Activated CD8-positive, alpha-beta memory T cell treated with anti-CD3 and anti-CD28 coated beads for 36 hours (primary cell): Measurements from ENCODE around the gene TFIP11. TPM values are rescaled to one million over a fixed set of nuclear protein-coding genes. Genes with fewer than 3 reads are reported as not detected.

Source experiments
- CTCF ChIA-PET: fragments of 350-600 bp; sonication (Branson Sonifier 250); formaldehyde crosslinking; loops from one replicate; lab custom pipeline; 2021; ENCODE audit warnings: antibody characterized with exemption; lab: Charles Lee
- POLR2A ChIA-PET: fragments of 350-600 bp; sonication (Branson Sonifier 250); formaldehyde crosslinking; loops from one replicate; lab custom pipeline; 2021; ENCODE audit warnings: antibody characterized with exemption; lab: Charles Lee
- total RNA-seq, 2 experiments: library from RNA; stranded (reverse); gene quantifications; one replicate each; pipeline ENCODE4 v1.2.3, GENCODE V29; 2021

The TFIP11 gene
- total RNA-seq, 2 experiments from 2014 or later, result 46.4 to 48.6 TPM

DNA sequence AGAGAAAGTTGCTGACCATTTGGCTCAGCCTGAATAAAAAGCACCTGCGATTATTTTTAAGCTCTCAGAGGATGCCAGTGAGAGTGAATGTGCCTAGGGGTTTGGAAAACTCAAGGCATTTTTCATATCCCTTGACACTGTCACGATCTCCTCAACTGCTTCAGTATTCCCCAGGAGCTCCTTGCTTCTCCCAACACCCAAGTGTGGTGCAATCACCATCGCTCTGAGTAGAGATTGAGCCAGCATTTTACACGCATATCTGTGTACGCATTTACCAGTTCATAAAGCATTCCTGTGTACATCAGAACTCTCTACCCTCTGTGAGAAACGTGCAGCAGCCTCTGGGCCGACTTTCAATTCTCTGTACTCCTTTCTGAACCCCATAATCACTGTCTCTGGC lies 27.3 kb downstream of the TFIP11 start:
- POLR2A ChIA-PET, result interaction anchor here (1.0 to 2.7 kb wide), 4 partner anchors 8 to 187 kb away, joined by 4 to 13 read pairs (median 6); no protein-coding TSS in a partner anchor
- CTCF ChIA-PET, result interaction anchor here (1.5 to 2.9 kb wide), 4 partner anchors 18 to 181 kb away, joined by 3 to 17 read pairs (median 5); no protein-coding TSS in a partner anchor

DNA sequence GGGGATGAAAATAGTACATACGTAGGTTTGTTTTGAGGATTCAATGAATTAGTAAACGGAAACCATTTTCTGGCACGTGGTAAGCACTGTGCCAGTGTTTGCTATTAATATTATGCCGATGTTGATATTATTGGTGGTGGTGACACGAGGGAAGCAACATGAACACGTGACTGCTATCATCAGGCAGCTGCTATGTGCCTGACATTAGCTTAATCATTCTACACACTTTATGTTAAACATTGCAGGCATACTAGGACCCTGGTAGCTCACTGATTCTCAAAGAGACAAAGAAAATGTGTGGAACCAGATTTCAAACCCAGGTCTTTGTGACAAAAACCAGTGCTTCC lies 27.9 kb downstream of the TFIP11 start:
- ChIA-PET POLR2A (interaction anchor here (1.0 to 3.4 kb wide), 8 partner anchors 8 to 187 kb away, joined by 3 to 18 read pairs (median 5); no protein-coding TSS in a partner anchor), CTCF (interaction anchor here (0.7 to 4.1 kb wide), 9 partner anchors 16 to 182 kb away, joined by 3 to 17 read pairs (median 4); partner anchors contain the start of genes ASPHD2 and MIAT)

DNA sequence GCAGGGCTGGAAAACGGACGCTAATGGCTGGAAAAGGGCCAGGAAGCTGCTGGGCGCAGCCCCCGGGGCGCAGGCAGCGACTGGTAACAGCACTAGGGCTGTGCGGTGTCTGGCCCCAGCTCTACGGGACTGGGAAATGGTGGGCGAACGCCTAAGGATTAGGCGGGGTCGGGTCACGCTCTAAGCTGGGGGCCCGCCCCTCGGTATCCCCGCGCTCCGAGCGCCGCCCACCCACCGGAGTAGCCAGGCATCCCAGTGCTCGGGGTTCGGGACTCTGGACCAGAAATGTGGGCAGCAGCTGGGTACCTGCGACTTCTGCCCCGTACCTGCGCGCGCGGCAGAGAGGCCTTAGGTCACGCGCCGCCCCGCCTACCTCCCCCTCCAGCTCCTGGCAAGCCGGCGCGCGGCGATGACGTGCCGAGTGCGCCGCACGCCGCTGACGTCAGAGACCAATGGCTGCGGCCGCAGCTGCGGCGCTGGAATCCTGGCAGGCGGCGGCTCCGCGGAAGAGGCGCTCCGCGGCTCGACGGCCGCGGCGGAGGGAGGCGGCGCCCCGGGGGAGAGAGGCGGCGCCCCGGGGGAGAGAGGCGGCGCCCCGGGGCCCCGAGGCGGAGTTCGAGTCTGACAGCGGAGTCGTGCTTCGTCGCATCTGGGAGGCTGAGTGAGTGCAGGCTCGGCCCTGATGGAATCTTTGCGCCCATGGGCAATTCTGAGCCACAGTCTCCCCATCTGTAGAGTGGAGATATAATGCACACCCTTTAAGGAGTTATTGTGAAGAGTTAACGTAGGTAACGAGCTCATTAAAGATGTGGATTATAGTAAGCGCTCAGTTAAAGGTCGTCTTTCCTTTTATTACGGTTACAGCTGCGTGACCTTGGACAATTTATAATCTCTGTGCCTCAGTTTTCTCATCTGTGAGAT lies 28.6 kb downstream of the TFIP11 start, which contains the start of the genes HPS4 and SRRD:
Gene HPS4, minus strand, starts transcription at position 345 of the 921 bp plus-strand sequence. CDS start 2,021 bp downstream, outside the sequence.
Gene SRRD, plus strand, starts transcription at position 439 of the 921 bp plus-strand sequence. Its CDS starts 14 bp downstream, at position 453.
- CTCF ChIA-PET, result interaction anchor here (0.6 to 4.1 kb wide), 11 partner anchors 10 to 182 kb away, joined by 3 to 17 read pairs (median 3); partner anchors contain the start of genes ASPHD2 and MIAT
- POLR2A ChIA-PET, result interaction anchor here (0.6 to 3.4 kb wide), 12 partner anchors 9 to 190 kb away, joined by 3 to 18 read pairs (median 4); no protein-coding TSS in a partner anchor

DNA sequence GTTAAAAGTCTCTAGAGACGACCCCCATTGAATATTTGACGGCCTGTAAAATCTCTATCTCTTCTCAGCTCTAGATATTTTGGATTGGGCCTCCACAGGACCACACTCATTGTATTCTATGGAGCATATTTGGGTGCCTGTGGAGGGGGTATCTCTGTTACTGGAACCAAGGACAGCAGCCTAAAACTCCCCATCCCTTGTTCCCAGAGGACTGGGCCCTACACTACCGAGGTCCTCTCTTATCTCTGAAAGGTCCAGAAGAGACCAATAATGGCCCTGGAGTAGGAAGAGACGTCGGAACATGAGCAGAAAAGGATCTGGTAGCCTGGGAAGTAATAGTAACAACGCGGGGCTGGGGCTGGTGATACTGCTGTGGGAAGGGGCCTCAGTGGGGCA lies 29.2 kb downstream of the TFIP11 start:
- CTCF ChIA-PET, result interaction anchor here (0.6 to 4.1 kb wide), 7 partner anchors 9 to 118 kb away, joined by 3 to 17 read pairs (median 3); partner anchors contain the start of gene ASPHD2
- POLR2A ChIA-PET, result interaction anchor here (0.6 to 3.4 kb wide), 11 partner anchors 9 to 191 kb away, joined by 3 to 18 read pairs (median 4); no protein-coding TSS in a partner anchor

DNA sequence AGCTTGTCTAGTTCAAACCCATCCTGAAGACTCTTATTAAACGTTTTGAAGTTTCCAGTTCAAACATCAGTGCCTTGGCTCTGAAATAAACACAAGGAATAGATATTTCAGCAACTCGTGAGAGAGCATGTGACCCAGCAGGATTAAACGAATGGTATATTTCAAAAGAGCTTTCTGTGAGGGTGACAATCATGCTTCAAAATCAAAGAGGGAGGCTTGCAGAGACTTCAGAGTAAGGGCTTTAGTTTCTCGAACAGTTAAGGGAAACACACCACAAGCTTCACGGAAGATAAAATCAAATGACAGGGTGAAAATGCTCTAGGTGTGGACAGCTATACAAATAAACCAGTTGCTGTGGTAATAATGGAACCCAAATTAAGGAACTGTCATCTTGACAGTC lies 30.1 kb downstream of the TFIP11 start:
- ChIA-PET CTCF (interaction anchor here (0.8 to 4.1 kb wide), 3 partner anchors 21 to 117 kb away, joined by 3 to 12 read pairs (median 3); partner anchors contain the start of gene ASPHD2), POLR2A (interaction anchor here (0.6 to 3.4 kb wide), 2 partner anchors 52 to 191 kb away, joined by 3 to 18 read pairs; no protein-coding TSS in a partner anchor)

DNA sequence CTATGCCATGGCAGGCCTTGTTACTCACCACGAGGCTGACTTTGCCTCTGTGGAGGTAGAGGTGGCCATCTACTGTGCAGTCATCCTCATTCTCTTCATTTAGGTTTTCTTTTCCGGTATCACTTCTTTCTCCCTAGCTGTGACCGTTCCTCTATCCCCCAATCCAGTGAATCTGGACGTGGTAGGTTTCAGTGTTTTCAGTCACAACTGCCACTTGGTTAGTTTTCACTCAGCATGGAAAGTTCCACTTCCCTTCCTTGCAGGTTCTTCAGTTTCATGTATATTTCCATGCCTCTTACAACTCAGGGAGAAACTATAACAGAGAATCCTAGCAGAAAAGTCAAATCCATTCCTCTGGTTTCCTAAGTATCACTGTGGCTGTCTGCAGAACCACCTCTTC lies 30.6 kb downstream of the TFIP11 start:
- CTCF ChIA-PET, result interaction anchor here (0.5 to 4.1 kb wide), 3 partner anchors 21 to 130 kb away, joined by 3 to 12 read pairs (median 4); partner anchors contain the start of gene ASPHD2
- POLR2A ChIA-PET, result interaction anchor here (0.6 to 3.4 kb wide), 2 partner anchors 51 to 191 kb away, joined by 3 to 18 read pairs; no protein-coding TSS in a partner anchor

DNA sequence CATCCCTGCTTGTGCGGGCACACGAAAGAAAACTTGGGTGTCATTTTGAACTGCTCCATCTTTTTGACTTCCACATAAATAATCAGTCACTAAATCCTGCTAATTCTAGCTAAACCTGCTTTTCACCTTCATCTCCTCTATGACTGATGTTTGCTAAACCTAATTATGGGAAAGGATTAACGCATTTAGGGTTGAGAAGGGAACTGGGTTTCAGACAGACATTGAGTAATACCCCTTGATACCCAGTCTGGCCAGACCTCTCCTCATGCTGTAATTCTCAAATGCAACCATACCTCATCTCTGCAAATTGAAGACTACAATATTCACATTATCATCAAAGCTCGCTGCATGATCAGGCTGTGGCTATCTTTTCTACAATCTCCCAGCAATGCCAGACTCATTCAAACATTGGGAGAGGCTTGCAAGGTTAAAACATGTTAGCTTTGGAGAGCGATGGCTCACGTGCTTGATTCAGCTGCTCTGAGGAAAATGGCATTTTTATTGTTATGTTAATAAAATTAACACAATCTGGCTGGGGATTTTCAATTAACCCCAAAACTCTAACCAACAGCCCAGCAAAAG lies 31.1 kb downstream of the TFIP11 start:
- POLR2A ChIA-PET, result interaction anchor here (3.4 kb wide), 1 partner anchor 51 kb away, joined by 18 read pairs; no protein-coding TSS in a partner anchor
- CTCF ChIA-PET, result interaction anchor here (0.5 to 4.1 kb wide), 4 partner anchors 20 to 130 kb away, joined by 3 to 12 read pairs (median 4); partner anchors contain the start of gene ASPHD2

DNA sequence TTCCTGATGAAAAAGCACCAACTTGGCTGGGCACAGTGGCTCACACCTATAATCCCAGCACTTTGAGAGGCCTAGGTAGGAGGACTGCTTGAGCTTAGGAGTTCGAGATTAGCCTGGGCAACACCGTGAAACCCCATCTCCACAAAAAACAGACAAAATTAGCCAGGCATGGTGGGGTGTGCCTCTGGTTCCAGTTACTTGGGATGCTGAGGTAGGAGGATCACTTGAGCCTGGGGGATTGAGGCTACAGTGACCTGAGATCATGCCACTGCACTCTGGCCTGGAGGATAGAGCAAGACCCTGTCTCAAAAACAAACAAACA lies 31.7 kb downstream of the TFIP11 start:
- CTCF ChIA-PET, result interaction anchor here (0.6 to 4.1 kb wide), 2 partner anchors 40 to 50 kb away, joined by 5 to 12 read pairs; partner anchors contain the start of gene ASPHD2

DNA sequence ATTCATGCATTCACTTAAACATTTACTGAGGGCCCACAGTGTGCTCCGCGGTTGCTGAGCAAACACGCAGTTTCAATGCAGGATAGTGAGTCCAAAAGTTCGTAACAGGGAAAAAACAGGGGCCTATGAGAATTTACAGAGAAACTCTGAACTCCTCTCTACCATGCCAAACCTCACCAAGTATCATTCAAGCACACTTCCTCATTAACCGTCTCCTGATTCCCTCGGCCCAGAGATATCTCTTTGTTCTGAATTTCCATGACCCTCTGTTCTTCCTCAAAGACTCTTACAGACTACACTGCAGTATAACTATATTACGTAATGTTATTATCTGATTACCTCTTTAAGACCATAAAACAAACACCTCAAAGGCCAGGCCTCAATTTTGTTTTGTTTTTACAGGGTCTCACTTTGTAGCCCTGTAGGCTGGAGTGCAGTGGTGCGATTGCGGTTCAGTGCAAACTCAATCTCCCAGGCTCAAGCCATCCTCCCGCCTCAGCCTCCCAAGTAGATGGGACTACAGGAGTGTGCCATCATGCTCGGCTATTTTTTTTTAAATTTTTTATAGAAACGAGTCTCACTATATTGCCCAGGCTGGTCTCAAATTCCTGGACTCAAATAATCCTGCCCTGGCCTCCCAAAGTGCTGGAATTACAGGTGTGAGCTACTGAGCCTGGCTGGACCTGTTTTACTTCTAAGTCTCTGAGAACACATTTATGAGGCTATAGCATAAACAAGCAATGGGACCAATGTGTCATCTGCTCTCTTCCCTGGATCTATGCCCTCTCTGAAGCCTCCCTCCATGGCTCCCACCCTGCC lies 32.3 kb downstream of the TFIP11 start:
- ChIA-PET POLR2A (no interaction called here), CTCF (interaction anchor here (0.5 to 1.6 kb wide), 3 partner anchors 19 to 185 kb away, joined by 3 to 5 read pairs (median 4); no protein-coding TSS in a partner anchor)

More for the DNA sequence above, 31.7 kb downstream of the TFIP11 start:
- POLR2A ChIA-PET, result no interaction called here

DNA sequence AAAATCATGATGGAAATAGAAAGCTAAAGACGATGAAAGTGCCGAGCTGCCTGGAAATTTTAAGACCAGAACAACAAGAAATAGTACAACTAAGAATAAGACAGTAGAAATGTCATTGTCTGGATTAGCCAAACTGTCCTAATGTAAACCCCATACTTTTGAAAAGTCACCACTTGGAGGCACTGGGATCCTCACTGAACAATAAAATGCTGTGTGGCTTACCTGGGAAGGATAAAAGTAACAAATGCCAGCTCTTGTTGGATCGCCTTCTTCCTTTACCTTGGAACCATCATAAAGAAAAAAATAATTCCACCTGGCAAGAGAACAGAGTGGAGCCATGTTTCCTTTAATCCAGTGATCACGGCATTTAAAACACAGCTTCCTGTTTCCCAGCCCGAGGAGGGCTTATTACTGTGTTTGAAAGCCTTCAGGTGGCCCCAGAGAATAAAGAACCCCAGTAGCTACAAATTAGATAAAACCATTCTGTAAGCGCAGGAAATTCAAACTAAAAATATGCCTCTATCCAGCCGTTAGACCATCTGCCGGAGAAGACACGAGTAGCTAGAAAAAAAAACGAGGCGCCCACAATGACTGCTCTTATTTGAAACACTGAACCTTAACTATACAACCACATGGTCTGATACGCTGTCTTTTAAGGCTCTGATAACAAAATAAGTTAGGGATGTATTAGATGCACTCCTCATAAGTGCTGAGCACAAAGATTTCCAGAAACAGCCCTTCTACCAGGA lies 33.1 kb downstream of the TFIP11 start:
- ChIA-PET POLR2A (no interaction called here), CTCF (interaction anchor here (0.5 to 1.6 kb wide), 3 partner anchors 18 to 186 kb away, joined by 3 to 5 read pairs (median 4); no protein-coding TSS in a partner anchor)

DNA sequence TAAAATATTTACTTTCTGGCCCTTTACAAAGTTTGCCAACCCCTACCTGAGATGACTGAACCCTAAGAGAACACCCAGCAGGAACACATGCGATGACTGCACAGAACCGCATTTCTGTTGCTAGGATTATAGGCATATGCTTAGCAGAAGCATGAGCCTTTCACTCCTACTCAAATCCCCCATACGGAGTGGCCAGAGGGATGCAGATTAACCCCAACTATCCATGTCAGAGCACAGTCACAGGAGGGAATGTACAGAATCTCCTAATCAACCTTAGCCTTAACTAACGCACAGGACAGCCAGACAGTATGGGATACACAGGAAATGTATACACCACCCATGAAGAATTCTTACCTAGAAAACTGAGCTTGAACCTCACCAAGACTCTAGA lies 34.9 kb downstream of the TFIP11 start:
- POLR2A ChIA-PET, result no interaction called here
- CTCF ChIA-PET, result interaction anchor here (1.0 kb wide), 1 partner anchor 113 kb away, joined by 5 read pairs; no protein-coding TSS in a partner anchor

DNA sequence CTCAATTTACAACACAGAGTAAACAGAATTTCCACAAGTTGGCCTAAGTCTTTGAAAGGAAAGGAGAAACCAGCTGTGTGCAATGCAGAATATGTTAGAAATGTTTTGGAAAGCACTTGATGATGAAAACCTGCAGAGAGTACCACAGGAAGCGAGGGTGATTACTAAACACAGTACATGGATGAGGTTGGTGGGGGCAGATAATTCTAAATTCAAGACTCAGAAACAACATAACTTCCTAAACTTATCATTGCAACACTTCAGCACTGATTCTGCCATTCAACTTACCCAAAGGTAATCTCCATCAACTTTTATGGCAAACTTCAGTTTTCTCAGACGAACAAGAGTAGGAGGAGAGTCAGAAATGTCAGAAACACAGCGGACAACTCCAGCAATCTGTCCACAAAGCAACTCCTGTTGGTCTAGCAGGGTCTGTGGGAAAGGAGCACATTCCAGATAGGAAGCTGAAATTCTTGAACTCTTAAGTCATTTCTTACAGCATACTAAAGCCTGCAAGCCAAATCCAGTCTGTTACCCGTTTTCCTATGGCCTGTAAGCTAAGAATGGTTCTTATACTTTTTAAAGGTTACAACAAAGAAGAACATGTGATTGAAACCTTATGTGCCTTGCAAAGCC lies 35.5 kb downstream of the TFIP11 start:
- CTCF ChIA-PET, result interaction anchor here (0.9 to 1.0 kb wide), 2 partner anchors 51 to 113 kb away, joined by 3 to 5 read pairs; no protein-coding TSS in a partner anchor
- POLR2A ChIA-PET, result no interaction called here

DNA sequence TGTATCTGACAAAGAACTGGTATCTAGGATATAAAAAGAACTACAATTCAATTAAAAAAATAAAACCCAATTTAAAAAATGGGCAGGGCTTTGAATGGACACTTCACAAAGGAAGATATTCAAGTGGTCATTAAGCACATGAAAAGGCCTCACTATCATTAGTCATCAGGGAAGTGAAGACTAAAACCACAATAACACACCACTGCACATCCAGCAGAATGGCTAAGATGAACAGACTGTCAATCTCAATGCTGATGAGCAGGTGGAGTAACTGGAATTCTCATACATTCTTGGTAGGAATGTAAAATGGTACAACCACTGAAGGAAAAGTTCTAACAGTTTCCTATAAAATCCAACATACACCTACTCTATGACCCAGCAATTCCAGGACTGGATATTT lies 37.6 kb downstream of the TFIP11 start:
- ChIA-PET POLR2A (no interaction called here), CTCF (interaction anchor here (1.1 kb wide), 1 partner anchor 8 kb away, joined by 3 read pairs; no protein-coding TSS in a partner anchor)

DNA sequence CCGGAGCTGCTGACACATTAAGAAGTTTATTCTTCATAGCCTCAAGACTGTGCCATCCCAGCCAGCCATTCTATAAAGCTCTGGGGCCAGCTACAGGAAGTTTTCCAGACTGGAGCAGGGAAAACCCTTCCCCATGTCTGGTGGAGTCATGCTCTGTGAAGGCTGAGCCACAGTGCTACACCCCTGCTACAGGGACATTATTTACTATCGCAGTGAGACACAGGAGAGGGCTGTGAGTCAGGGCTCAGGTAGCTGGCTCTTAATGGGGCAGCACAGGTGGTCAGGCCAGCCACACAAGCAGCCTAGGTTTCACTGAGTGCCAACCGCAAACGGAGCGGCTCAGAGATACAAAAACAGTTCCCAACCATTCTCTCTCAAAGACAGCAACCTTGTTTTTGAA lies 40.8 kb downstream of the TFIP11 start:
- ChIA-PET POLR2A (no interaction called here), CTCF (no interaction called here)

DNA sequence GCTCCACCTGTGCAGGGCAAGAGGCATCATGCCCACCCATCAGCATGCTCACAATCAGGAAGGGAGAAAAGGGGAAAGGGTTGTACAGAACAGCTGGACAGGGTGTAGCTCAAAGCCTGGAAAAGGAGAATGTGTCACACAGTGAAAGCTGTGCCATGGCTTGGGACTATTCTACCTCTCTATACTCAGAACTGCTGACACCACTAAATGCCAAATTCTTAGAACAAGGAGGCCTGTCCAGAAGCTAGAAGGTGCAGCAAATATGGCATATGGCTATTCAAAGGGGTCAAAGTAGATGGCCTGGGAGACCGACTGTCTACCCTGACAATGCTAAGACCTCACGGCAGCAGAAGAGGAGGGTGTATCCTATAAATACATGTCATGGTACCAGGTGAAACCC lies 41.5 kb downstream of the TFIP11 start:
- ChIA-PET CTCF (no interaction called here), POLR2A (no interaction called here)

DNA sequence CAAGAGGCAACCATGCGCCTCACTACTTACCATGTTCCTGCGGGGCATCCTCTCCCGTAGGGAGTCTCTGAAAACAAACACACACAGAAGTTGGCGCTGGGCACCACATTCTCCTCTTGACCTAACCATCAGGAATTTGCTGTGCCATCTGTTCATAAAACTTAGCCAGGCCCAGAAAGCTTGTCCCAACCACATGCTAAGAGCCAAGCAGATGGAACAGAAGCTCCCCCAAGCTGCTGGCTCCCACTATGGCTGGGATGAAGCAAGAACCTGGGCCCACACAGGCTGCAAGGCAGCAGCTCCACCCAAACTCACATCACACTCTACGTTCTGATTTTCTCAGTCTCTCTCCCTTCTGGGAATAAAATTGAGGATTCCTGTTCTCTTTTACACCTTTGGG lies 46.1 kb downstream of the TFIP11 start:
- ChIA-PET CTCF (interaction anchor here (1.0 kb wide), 1 partner anchor 178 kb away, joined by 3 read pairs; no protein-coding TSS in a partner anchor), POLR2A (no interaction called here)
